GM12878 (cell line): ENCODE data around the gene CNTRL. TPM values are rescaled to one million over a fixed set of nuclear protein-coding genes. Genes with fewer than 3 reads are reported as not detected.

Source experiments
- BMI1 ChIP-seq: fragments of 450-650 bp; IDR thresholded peaks from 2 replicates; pipeline ENCODE4 v1.6.1; 2016; ENCODE audit warnings: mild to moderate bottlenecking, moderate library complexity, borderline replicate concordance
- DPF2 ChIP-seq: fragments of 450-650 bp; IDR thresholded peaks from 2 replicates; pipeline ENCODE4 v1.6.1; 2017; ENCODE audit warnings: mild to moderate bottlenecking
- E2F8 ChIP-seq: fragments of 450-650 bp; IDR thresholded peaks from 2 replicates; pipeline ENCODE4 v1.6.1; 2018; ENCODE audit warnings: mild to moderate bottlenecking, low read depth, moderate library complexity; ENCODE audit not compliant: partially characterized antibody
- EP300 ChIP-seq, 2 experiments: fragments of 150-350 bp in 1 of 2; IDR thresholded peaks; 2 replicates each; pipeline ENCODE4 v1.6.1; 2011 to 2012; ENCODE audit warnings: low read depth in 2 of 2, low read length in 2 of 2, borderline replicate concordance in 1 of 2, improper control_type of control experiment in 1 of 2, inconsistent platforms in 1 of 2; ENCODE audit not compliant: control insufficient read depth in 1 of 2
- HDGF ChIP-seq: fragments of 450-650 bp; IDR thresholded peaks from 2 replicates; pipeline ENCODE4 v1.6.1; 2016; ENCODE audit warnings: antibody characterized with exemption
- MTA2 ChIP-seq: fragments of 450-650 bp; IDR thresholded peaks from 2 replicates; pipeline ENCODE4 v1.6.1; 2016; ENCODE audit warnings: low read depth, mild to moderate bottlenecking, moderate library complexity
- NFIC ChIP-seq: IDR thresholded peaks from 2 replicates; pipeline ENCODE4 v1.6.1; 2012; ENCODE audit warnings: low read depth, mild to moderate bottlenecking, inconsistent platforms, low read length, moderate library complexity
- PAX5 ChIP-seq: IDR thresholded peaks from 2 replicates; pipeline ENCODE4 v1.6.1; 2011; ENCODE audit warnings: low read depth, low read length, borderline replicate concordance
- PML ChIP-seq: IDR thresholded peaks from 2 replicates; pipeline ENCODE4 v1.6.1; 2012; ENCODE audit warnings: low read length, inconsistent platforms
- POLR2A ChIP-seq: IDR thresholded peaks from 2 replicates; pipeline ENCODE4 v1.6.1; 2011; ENCODE audit warnings: low read depth, mild to moderate bottlenecking, low read length
- POU2F2 ChIP-seq: IDR thresholded peaks from 3 replicates; pipeline ENCODE4 v1.6.1; 2011; ENCODE audit warnings: low read depth, mild to moderate bottlenecking, low read length, borderline replicate concordance
- RB1 ChIP-seq: fragments of 450-650 bp; formaldehyde crosslinking; IDR thresholded peaks from 2 replicates; pipeline ENCODE4 v1.6.1; 2017; ENCODE audit warnings: mild to moderate bottlenecking, borderline replicate concordance
- RCOR1 ChIP-seq: conservative IDR thresholded peaks from 2 replicates; pipeline ENCODE4 v1.6.1; 2012; ENCODE audit warnings: low read depth, low read length, improper control_type of control experiment
- RUNX3 ChIP-seq: IDR thresholded peaks from 2 replicates; pipeline ENCODE4 v1.6.1; 2012; ENCODE audit warnings: low read length, inconsistent platforms
- SPI1 ChIP-seq: IDR thresholded peaks from 2 replicates; pipeline ENCODE4 v1.6.1; 2011; ENCODE audit warnings: low read depth, mild to moderate bottlenecking, low read length, moderate library complexity, borderline replicate concordance; ENCODE audit not compliant: insufficient read depth
- TAF1 ChIP-seq: IDR thresholded peaks from 2 replicates; pipeline ENCODE4 v1.6.1; 2011; ENCODE audit warnings: mild to moderate bottlenecking, low read depth, low read length, borderline replicate concordance
- YBX1 ChIP-seq: fragments of 450-650 bp; IDR thresholded peaks from 2 replicates; pipeline ENCODE4 v1.6.1; 2016; ENCODE audit warnings: antibody characterized with exemption
- ZBED1 ChIP-seq: IDR thresholded peaks from 2 replicates; pipeline ENCODE4 v1.6.1; 2016; ENCODE audit warnings: borderline replicate concordance
- polyA plus RNA-seq, 11 experiments: library from polyadenylated mRNA; depleted of rRNA in 4 of 11; unstranded in 6 of 11; stranded (reverse) in 5 of 11; fragments of >200 nt; fragmentation: Nextera tagmentation in 4 of 11; fragmentation: Illumina TruSeq in 1 of 11; extraction: Ambion mirVana in 4 of 11; extraction: Trizol in 1 of 11; gene quantifications; 1 replicate in 1 of 11; 2 replicates in 10 of 11; pipeline versions ENCODE4 v1.2.1 to v1.2.3, GENCODE V29; 2011 to 2016; ENCODE audit warnings: inconsistent platforms in 2 of 11, missing spikeins in 2 of 11, low read depth in 1 of 11
- total RNA-seq, 4 experiments: library from RNA; depleted of rRNA in 3 of 4; stranded (reverse); fragments of >200 nt in 3 of 4; fragmentation: Illumina TruSeq in 1 of 4; extraction: Trizol in 1 of 4; gene quantifications; 2 replicates each; pipeline versions ENCODE4 v1.2.1 to v1.2.3, GENCODE V29; 2013 to 2021
- TF ChIP-seq, protein P1 (sequence below): fragments of 450-650 bp; IDR thresholded peaks from 2 replicates; pipeline ENCODE4 v1.6.1; 2017; ENCODE audit warnings: mild to moderate bottlenecking, moderate library complexity
- TF ChIP-seq, protein P2 (sequence below): fragments of 450-650 bp; IDR thresholded peaks from 2 replicates; pipeline ENCODE4 v1.6.1; 2017; ENCODE audit warnings: mild to moderate bottlenecking

The CNTRL gene
- total and polyA plus RNA-seq, 10 of the 15 experiments (the other 5 are each of a cell fraction or from before 2014, with no cell fraction given), result 20.0 to 65.4 (median 38.8) TPM

GRCh38 chr9:121217609-121218292 lies 143.0 kb downstream of the CNTRL start (continued):
- TF ChIP-seq, protein P1, sequence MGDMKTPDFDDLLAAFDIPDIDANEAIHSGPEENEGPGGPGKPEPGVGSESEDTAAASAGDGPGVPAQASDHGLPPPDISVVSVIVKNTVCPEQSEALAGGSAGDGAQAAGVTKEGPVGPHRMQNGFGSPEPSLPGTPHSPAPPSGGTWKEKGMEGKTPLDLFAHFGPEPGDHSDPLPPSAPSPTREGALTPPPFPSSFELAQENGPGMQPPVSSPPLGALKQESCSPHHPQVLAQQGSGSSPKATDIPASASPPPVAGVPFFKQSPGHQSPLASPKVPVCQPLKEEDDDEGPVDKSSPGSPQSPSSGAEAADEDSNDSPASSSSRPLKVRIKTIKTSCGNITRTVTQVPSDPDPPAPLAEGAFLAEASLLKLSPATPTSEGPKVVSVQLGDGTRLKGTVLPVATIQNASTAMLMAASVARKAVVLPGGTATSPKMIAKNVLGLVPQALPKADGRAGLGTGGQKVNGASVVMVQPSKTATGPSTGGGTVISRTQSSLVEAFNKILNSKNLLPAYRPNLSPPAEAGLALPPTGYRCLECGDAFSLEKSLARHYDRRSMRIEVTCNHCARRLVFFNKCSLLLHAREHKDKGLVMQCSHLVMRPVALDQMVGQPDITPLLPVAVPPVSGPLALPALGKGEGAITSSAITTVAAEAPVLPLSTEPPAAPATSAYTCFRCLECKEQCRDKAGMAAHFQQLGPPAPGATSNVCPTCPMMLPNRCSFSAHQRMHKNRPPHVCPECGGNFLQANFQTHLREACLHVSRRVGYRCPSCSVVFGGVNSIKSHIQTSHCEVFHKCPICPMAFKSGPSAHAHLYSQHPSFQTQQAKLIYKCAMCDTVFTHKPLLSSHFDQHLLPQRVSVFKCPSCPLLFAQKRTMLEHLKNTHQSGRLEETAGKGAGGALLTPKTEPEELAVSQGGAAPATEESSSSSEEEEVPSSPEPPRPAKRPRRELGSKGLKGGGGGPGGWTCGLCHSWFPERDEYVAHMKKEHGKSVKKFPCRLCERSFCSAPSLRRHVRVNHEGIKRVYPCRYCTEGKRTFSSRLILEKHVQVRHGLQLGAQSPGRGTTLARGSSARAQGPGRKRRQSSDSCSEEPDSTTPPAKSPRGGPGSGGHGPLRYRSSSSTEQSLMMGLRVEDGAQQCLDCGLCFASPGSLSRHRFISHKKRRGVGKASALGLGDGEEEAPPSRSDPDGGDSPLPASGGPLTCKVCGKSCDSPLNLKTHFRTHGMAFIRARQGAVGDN, result no peak
- TF ChIP-seq RB1 (no peak), PAX5 (no peak), NFIC (peak; percentile 83; the same call in 1 of the 2 replicates), RUNX3 (peak; percentile 58; the same call in 1 of the 2 replicates), YBX1 (no peak), BMI1 (no peak), TAF1 (no peak), EP300 (IDR thresholded peaks at IDR 0.05; ENCODE audit: borderline replicate concordance in 1 of 2, control insufficient read depth in 1 of 2, low read depth in 2 of 2, low read length in 2 of 2) (peak in 1 of 2 experiments; percentile 82; a peak in 1 of 4 replicates), POLR2A (no peak), HDGF (no peak), E2F8 (no peak), DPF2 (peak; percentile 58; the same call in 1 of the 2 replicates), RCOR1 (no peak), SPI1 (no peak), ZBED1 (peak; percentile 53; the same call in 1 of the 2 replicates), MTA2 (no peak; the same call in 1 of the 2 replicates), PML (peak; percentile 22; the same call in 1 of the 2 replicates), POU2F2 (no peak; the same call in 2 of the 3 replicates)
- TF ChIP-seq, protein P2, sequence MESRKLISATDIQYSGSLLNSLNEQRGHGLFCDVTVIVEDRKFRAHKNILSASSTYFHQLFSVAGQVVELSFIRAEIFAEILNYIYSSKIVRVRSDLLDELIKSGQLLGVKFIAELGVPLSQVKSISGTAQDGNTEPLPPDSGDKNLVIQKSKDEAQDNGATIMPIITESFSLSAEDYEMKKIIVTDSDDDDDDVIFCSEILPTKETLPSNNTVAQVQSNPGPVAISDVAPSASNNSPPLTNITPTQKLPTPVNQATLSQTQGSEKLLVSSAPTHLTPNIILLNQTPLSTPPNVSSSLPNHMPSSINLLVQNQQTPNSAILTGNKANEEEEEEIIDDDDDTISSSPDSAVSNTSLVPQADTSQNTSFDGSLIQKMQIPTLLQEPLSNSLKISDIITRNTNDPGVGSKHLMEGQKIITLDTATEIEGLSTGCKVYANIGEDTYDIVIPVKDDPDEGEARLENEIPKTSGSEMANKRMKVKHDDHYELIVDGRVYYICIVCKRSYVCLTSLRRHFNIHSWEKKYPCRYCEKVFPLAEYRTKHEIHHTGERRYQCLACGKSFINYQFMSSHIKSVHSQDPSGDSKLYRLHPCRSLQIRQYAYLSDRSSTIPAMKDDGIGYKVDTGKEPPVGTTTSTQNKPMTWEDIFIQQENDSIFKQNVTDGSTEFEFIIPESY, result no peak
